GM10266 (cell line): ENCODE results near the gene SLCO3A1.

Experiments
- DNase-seq: peaks from one replicate; pipeline ENCODE4 v3.0.0; 2012; ENCODE audit errors: extremely low spot score
- TF ChIP-seq, protein P1 (sequence below): IDR thresholded peaks from 2 replicates; pipeline ENCODE4 v1.5.1; 2012; ENCODE audit warnings: mild to moderate bottlenecking, low read depth; ENCODE audit not compliant: control insufficient read depth, insufficient read depth; ENCODE audit errors: missing control alignments

The SLCO3A1 gene

DNA sequence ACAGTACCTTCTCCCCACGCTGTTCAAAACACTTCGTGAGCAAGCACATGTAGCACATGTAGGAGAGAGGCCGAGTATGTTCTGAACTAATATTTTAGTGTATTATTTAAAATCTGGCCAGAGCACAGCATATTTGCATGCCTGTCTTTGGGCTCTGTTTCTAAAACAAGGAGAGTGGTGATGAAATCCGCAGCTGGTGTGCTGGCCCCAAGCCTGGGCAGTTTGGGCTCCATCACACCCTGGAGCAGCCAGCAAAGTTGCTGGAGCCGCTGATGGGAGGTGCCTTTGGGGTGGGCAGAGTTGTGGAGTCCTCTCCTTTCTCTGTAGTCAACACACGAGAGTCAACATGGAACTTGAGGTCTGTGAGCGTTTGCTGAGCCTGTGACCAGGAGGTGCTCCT, 116.6 kb downstream of the SLCO3A1 start:
- no peak for DNase-seq
- TF ChIP-seq, protein P1, sequence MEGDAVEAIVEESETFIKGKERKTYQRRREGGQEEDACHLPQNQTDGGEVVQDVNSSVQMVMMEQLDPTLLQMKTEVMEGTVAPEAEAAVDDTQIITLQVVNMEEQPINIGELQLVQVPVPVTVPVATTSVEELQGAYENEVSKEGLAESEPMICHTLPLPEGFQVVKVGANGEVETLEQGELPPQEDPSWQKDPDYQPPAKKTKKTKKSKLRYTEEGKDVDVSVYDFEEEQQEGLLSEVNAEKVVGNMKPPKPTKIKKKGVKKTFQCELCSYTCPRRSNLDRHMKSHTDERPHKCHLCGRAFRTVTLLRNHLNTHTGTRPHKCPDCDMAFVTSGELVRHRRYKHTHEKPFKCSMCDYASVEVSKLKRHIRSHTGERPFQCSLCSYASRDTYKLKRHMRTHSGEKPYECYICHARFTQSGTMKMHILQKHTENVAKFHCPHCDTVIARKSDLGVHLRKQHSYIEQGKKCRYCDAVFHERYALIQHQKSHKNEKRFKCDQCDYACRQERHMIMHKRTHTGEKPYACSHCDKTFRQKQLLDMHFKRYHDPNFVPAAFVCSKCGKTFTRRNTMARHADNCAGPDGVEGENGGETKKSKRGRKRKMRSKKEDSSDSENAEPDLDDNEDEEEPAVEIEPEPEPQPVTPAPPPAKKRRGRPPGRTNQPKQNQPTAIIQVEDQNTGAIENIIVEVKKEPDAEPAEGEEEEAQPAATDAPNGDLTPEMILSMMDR: no peak

DNA sequence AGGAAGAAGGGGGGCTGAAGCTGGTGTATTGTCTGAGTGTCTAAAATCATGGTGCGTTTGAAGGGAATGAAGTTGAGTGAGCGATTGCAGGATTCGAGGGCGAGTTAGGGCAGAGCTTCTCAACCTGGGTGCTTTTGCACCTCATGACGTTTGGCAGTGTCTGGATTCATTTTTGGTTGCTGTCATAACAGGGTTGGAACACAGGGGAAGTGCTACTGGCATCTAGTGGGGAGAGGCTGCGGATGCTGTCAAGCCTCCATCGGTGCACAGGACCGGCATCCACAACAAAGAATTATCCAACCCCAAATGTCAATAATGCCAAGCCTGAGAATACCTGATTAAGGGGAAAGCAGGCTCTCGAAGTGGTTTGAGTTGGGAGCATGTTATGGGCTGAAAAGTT, 120.0 kb downstream of the SLCO3A1 start:
- TF ChIP-seq, protein P1: no peak
- DNase-seq: no peak

DNA sequence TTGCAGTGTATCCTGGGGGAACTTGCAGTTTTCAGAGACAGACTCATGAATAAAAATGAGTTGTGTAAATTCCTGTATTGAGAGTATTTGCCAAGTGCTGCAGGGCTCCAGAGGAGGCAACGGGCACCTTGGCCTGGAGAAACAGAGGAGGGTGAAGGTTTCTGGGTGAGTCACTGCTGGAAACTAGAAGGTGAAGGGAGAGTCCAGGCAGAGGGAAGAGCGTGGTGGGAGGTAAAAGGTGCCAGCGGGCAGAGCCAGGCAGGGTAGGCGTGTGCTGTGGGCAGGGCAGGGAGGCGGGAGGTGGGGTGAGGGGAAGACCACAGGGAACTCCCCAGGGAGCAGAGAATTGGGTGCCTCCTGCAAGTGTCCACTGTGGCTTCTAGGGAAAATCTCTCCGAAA, 120.8 kb downstream of the SLCO3A1 start:
- TF ChIP-seq, protein P1: no peak
- no peak for DNase-seq

DNA sequence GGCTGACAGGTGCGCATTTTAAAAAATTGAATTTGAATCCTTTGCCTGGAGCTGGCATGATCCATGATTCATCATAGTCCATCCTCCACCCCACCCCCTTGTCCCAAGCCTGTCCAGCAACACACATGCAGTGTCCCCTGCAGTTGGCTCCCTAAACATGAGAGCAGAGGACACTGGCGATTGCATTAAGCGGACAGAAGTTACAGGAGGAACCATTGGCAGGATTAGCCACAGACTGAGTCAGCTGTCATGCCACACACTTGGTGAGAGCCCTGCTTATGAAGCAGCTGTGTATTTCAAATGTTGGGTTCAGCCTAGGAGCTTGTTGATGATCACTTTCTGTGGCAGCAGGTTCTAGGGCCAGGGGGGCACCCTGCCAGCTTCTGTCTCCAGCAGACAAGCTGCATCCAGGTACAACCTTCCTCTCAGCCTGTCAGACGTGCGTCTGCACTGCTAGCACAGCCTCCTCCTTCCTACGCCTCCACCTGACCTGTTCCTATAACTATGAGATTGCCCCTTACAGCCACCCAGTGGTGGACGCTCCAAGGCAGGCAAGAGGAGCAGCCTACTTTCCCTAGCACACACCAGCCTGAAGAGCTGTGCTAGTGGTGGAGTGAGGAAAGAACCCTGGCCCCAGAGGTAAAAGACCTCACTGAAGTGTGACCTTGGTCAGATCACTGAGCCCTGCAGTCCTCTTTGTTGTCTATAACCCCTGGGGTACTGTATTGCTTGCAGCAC, 121.9 kb downstream of the SLCO3A1 start:
- TF ChIP-seq, protein P1: no peak
- no peak for DNase-seq

DNA sequence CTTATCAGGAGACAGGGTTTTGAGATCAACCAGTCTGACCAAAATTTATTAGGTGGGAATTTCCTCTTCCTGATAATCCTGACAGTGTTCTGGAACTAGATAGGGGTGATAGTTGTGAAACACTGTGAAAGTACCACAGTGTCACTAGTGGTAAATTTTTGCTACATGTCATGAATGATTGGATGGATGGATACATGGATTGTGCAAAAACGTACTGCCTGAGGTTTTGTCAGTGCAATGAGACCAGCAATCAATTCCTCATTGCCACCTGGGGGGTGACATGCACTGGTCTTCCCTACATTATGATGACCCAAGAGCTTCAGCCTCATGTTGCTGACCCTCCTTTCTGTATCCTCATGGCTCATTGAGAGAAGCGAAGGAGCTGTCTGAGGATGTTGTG, 123.5 kb downstream of the SLCO3A1 start:
- DNase-seq: no peak
- TF ChIP-seq, protein P1: no peak

DNA sequence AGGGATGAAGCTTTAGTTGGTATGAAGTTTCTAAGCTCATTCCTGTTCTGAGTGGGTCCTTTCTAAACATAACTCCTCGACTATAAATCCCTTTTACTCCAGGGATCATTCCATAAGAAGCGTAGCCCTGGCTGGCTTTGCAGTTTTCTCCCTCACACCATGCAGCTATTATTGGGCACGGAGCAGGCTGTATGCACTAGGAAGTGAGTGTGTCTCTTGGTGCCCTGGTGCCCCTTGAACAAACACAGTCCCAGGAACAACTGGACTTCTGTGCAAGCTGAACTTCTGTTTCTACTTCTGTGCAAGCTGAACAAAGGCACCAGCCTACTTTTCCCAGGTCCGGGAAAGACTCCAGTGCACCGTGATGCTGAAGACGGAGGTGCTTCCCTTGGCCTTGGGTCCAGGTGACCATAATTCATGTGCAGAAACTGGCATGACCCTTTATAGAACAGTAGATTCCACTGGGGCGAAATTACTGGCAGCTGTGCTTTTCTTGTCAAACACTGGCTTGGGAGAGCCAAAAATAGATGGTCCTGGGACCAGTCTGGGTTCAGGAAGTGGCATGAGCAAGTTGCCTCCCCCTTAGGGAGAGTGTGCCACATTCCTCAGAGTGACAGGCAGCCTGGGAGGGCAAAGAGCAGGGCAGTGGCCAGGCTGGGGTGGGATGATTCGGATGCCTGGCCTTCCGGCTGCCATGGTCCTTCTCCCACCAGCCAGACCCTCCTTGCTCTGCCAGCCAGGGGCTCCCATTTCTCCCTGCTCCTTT, 127.2 kb downstream of the SLCO3A1 start:
- no peak for DNase-seq
- TF ChIP-seq, protein P1: no peak
